ENCODE measurements around the gene PCAT6.
"Not testable (repeated sequence)": the region's sequence is repeated elsewhere in the genome, so short reads cannot be mapped to it uniquely, and the experiment has no call there.

PCAT6 gene

DNA sequence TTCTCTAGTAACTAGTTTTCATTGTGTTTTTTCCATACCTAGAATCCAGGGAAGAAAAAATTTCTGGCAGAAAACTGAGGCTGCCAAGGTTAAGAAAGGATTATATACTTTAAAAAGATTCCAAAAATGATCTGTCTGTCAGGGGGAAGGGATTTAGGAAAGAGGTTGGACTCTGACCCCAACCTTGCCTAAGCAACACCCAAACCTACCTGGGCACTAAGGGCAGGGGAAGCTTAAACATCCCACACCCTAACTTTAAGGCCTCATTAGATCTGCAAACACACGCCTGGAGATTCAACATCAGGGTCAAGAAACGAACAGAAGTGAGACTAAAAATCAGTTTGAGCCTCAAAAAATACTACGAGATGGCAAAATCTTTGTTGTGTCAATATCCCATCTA lies 22.0 kb upstream of the PCAT6 start:
- CTCF ChIA-PET = interaction anchor here (1.9 kb wide), 1 partner anchor 9 kb away, joined by 4 read pairs; no protein-coding TSS in a partner anchor
- no peak overlapping the region for H3K4me3 ChIP-seq (ENCODE audit: low read depth, low read length)
- no peak for DNase-seq (ENCODE audit: low read depth, low spot score)
- TF ChIP-seq, protein P1, sequence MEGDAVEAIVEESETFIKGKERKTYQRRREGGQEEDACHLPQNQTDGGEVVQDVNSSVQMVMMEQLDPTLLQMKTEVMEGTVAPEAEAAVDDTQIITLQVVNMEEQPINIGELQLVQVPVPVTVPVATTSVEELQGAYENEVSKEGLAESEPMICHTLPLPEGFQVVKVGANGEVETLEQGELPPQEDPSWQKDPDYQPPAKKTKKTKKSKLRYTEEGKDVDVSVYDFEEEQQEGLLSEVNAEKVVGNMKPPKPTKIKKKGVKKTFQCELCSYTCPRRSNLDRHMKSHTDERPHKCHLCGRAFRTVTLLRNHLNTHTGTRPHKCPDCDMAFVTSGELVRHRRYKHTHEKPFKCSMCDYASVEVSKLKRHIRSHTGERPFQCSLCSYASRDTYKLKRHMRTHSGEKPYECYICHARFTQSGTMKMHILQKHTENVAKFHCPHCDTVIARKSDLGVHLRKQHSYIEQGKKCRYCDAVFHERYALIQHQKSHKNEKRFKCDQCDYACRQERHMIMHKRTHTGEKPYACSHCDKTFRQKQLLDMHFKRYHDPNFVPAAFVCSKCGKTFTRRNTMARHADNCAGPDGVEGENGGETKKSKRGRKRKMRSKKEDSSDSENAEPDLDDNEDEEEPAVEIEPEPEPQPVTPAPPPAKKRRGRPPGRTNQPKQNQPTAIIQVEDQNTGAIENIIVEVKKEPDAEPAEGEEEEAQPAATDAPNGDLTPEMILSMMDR (IDR thresholded peaks at IDR 0.05; ENCODE audit: insufficient read depth, low read length, missing control alignments) = no peak
- POLR2A ChIA-PET = no interaction called here

DNA sequence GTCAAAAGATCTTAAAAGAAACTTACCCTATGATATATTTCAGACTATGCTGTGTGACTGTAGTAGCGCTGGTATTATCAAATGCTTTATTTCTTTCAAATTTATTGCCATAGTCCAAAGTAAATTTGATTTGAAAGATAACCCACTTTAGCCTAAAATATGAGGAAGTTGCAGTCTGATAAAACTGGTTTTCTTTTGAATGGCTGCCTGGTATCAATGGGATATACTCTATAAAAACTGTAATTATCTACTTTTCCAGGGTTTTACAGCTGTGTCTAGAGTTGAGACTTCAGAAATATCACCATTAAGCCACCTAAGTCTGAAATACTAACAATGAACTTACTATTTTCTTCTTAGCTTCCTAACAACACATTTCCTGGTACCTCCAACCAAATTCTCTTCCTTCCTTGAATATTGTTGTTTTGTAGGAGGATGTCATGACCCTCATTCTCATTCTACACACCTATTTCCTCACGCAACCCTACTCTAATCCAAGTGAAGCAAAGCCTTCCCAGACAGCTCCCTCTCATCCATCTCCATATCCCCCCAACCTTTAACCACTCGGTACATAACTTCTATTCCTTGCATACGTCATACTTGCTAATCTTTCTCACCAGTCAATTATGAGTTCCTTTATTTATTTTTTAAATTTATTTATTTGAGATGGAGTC lies 19.5 kb upstream of the PCAT6 start:
- ChIA-PET POLR2A (no interaction called here), CTCF (interaction anchor here (0.6 to 2.2 kb wide), 4 partner anchors 11 to 19 kb away, joined by 3 to 4 read pairs (median 4); partner anchors contain the start of gene PCAT6)
- no peak for DNase-seq (ENCODE audit: low read depth, low spot score)
- TF ChIP-seq, protein P1 (IDR thresholded peaks at IDR 0.05; ENCODE audit: insufficient read depth, low read length, missing control alignments) = no peak
- no peak overlapping the region for H3K4me3 ChIP-seq (ENCODE audit: low read depth, low read length)

DNA sequence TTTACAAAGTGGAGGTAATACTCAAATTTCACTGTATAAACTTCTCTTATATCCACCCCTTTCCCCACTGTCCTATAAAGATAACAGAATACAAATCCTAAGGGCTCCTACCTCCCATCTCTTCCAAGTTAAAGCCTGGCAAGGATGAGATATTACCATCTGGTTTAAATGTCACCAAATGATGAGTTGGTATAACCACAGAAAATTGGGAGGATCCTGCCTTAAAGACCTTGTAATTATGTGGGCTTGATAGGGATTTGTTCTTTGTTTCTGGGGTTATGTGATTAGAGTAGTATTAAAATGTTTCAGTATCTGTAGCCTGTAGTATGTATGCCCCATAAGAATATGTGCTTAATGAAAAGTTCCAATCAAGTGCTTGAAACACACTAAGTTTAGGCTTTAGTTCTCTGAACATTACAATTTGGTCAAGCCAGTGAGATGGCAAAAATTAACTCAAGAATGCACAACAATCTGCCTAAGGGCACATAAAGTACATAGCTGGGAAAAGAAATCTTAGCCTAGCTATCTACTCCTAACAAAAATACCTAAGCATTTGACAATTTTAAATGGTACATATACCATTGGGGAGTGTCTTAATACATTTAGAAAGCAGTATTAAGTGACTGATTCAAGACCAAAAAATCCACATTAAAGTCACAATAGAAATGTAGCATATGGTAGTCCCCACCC lies 16.6 kb upstream of the PCAT6 start:
- TF ChIP-seq, protein P1 (IDR thresholded peaks at IDR 0.05; ENCODE audit: insufficient read depth, low read length, missing control alignments) = no peak
- no peak overlapping the region for H3K4me3 ChIP-seq (ENCODE audit: low read depth, low read length)
- POLR2A ChIA-PET = no interaction called here
- DNase-seq (ENCODE audit: low read depth, low spot score) = no peak
- CTCF ChIA-PET = no interaction called here

DNA sequence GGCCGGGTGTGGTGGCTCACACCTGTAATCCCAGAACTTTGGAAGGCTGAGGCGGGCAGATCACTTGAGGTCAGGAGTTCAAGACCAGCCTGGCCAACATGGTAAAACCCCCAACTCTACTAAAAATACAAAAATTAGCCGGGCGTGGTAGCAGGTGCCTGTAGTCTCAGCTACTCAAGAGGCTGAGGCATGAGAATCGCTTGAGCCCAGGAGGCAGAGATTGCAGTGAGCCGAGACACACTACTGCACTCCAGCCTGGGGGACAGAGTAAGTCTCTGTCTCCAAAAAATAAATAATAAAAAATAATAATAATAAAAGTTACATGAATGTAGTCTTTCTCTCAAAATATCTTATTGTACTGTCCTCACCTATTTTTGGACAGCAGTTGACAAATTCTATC lies 15.8 kb upstream of the PCAT6 start:
- CTCF ChIA-PET; H3K4me3 ChIP-seq (ENCODE audit: low read depth, low read length); POLR2A ChIA-PET; DNase-seq (ENCODE audit: low read depth, low spot score): not testable (repeated sequence)

DNA sequence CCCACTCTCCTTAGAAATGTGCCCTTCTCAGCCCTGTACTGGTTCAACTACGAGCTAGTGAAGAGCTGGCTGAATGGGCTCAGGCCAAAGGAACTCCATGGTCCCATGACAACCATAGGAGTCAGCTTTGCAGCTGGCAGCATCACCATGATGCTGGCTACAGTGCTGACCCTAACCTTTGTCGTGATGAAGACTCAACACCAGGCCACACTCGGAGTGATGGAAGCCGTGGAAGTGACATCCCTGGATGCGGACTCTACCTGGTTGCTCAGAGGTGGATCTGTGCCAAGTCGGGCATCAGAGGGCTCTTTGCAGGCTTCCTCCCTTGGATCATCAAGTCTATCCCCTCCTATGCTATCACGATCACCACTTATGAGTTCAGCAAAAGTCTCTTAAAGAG lies 14.1 kb upstream of the PCAT6 start:
- DNase-seq (ENCODE audit: low read depth, low spot score) = no peak
- ChIA-PET CTCF (no interaction called here), POLR2A (no interaction called here)
- H3K4me3 ChIP-seq (ENCODE audit: low read depth, low read length) = no peak overlapping the region
- TF ChIP-seq, protein P1 (IDR thresholded peaks at IDR 0.05; ENCODE audit: insufficient read depth, low read length, missing control alignments) = no peak

DNA sequence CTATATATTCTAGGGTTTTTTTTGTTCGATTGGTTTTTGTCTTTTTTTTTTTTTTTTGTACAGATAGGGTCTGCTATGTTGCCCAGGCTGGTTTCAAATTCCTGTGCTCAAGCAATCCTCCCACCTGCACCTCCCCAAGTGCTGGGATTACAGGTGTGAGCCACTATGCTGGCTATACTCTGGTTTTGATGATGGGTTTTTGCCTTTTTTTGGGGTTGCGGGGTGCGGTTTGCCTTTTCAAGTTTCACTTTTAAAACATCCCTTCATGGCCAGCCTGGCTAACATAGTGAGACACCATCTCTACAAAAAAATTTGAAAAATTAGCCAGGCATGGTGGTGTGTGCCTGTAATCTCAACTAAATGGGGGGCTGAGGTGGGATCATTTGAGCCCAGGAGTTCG lies 12.5 kb upstream of the PCAT6 start:
- ChIA-PET POLR2A (no interaction called here), CTCF (interaction anchor here (1.4 kb wide), 1 partner anchor 9 kb away, joined by 4 read pairs; no protein-coding TSS in a partner anchor)
- TF ChIP-seq, protein P1 (IDR thresholded peaks at IDR 0.05; ENCODE audit: insufficient read depth, low read length, missing control alignments) = no peak
- no peak overlapping the region for H3K4me3 ChIP-seq (ENCODE audit: low read depth, low read length)
- no peak for DNase-seq (ENCODE audit: low read depth, low spot score)
